GM21390 (cell line): ENCODE measurements around the gene CCDC27.
"Not testable (repeated sequence)": the region's sequence is repeated elsewhere in the genome, so short reads cannot be mapped to it uniquely, and the experiment has no call there.

Experiments
- ATAC-seq: cut with Tn5 transposase; IDR thresholded peaks from one replicate; pipeline ENCODE4 v1.9.1; 2021; ENCODE audit not compliant: unreplicated experiment

CCDC27 gene

GRCh38 chr1:3735027-3735681 lies 17.1 kb upstream of the CCDC27 start:
- ATAC-seq = no peak

GRCh38 chr1:3735688-3736087 lies 16.6 kb upstream of the CCDC27 start:
- ATAC-seq = no peak

GRCh38 chr1:3736131-3736561 lies 16.1 kb upstream of the CCDC27 start:
- no peak for ATAC-seq

- no peak for ATAC-seq
Observed at GRCh38 chr1:3736708-3737107, 15.5 kb upstream of the CCDC27 start.

- ATAC-seq = no peak
Observed at GRCh38 chr1:3738943-3739342, 13.3 kb upstream of the CCDC27 start.

GRCh38 chr1:3740042-3740441 lies 12.2 kb upstream of the CCDC27 start:
- ATAC-seq = no peak

GRCh38 chr1:3740752-3741151 lies 11.5 kb upstream of the CCDC27 start:
- ATAC-seq = no peak

DNA sequence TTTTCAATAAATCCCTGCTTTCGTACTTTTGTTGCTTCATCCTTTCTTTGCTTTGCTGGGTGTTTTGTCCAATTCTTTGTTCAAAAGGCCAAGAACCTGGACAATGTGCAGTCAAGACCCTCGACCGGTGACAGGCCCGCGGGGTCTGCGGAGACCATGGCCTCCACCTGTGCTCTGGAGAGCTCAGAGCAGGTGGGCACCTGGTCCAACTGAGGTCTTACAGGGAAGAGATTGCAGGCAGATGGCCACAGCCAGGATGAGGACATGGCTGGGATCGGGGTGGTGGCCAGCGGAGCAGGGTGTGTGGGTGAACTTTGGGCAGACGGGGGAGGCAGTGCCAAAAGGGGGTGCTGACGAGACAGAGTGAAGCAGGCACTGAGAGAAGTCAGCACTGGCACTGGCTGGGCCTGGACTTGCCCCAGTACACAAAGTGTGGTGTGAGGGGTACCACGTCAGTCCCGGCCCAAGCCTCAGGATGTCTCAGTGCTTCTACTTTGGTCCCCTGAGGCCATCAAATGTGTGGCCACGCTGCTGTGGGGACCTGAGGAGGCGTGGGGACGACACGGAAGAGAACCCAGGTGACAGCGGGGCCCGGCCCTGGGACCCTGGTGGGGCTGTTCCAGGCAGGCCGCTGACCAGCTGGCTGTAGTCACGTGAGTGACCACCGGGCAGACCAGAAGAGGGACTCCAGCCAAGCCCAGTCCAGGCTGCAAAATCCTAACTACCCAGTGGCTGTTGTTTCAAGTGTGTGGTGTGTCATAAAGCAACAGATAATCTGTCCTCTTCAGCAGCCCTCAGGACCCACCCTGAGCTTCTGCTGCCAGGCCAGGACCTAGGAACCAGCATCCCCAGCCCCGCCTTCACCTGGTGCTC lies 10.4 kb upstream of the CCDC27 start:
- no peak for ATAC-seq

DNA sequence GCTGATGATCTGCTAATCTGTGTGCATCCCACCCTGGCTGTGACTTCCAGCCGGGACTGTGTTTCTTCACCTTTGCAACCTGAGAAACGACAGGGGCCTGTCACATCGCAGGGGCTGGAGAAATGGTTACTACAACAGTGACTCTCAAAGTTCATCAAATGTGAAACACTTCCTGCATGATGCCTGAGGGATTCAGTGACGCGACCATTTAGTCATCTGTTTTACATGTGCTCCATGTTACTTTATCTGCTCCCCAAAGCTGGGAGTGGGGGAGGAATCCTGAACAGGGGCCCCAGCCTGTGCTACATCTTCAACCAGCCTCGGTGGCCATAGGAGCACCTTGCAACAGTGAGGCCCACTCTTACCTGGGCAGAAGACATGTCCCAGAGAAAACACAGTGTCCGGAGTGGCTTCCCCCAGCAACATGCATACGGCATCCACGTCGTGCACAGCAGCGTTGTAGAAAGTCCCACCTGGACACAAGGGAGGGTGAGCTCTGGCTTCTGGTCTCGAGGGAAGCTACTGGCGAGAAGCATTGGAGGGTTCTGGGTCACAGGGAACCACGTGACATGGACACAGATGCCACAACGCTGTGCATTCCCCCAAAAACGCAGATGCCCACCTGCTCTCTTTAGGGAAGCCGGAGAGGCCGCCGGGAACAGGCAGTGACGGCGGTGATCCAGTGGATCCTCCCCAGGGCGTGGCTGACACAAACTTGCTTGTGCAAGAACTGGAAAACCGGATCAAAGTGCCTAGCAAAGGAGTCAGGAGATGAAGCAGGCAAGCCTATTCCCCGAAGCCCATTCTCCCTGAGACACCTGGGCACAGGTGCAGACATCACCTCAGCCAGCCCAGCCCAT lies 9.6 kb upstream of the CCDC27 start:
- no peak for ATAC-seq

- no peak for ATAC-seq
Observed at GRCh38 chr1:3743421-3743820, 8.8 kb upstream of the CCDC27 start.

DNA sequence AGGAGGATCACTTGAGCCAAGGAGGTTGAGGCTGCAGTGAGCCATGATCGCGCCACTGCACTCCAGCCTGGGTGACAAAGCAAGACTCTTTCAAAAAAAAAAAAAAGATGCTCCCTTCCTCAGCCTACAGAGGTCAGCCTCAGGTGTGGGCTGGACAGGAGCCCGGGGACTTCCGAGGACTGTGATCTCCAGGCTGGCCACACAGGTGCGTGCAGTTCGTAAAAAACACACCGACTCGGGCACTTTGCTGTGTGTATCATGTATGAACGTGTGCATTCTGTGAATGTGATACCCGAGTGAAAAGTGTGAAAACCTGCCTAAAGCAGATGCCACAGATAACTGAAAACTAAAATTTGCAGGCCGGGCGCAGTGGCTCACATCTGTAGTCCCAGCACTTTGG lies 8.4 kb upstream of the CCDC27 start:
- ATAC-seq = no peak

DNA sequence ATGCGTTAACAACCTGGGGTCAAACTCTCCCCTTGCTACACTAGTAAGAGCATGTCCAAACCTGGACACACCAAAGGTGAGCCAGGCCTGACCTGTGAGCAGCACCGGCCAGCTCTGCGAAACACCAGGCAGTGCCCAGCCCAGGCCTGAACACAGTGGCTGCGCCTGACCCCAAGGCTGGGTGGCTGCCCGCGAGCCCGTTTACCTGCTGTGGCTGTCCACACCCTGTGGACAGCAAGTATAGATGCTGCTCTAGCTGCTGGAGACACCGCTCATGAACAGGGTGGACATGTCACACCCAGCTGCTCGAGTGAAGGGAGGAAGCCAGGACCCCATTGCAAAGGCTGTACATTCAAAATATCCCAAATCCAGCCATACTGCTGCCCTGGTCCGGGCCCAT lies 7.6 kb upstream of the CCDC27 start:
- ATAC-seq = no peak

- ATAC-seq = no peak
Observed at GRCh38 chr1:3745071-3745470, 7.2 kb upstream of the CCDC27 start.

DNA sequence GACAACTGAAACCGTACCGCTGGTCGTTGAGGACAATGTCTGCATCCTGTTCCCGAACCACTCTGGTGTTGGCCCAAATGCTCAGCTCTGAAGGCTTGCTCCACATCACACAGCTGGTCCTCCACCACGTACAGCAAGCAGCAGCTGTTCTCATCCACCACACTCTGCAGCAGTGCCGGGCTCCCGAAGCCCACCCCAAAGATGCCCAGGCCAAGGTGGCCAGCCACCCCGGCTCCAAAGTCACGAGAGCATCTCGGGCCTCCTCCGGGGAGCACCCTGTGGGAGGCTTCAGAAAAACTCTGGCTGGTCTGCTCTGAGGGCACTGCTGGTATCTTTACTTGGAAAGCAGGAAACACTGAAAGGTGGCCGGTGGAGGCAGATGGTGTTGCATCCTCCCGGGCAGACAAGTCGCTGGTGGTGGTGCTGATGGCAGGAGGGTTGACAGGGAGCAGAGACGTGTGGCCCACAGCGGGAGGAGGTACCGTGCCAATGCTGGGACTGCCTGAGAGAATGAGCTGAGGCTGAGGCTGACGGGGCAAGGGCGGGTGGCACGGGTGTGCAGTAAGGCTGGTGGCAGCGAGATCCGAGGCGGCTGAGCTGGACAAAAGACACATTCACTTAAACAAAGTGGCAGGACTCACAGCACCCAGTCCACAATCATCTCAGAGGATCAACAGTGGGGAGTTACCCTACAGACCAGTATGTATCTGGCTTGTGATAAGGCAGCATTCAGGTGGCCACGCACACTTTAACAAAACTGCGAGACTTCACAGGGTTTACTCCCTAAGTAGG lies 6.5 kb upstream of the CCDC27 start:
- ATAC-seq = no peak

GRCh38 chr1:3746389-3746829 lies 5.8 kb upstream of the CCDC27 start:
- no peak for ATAC-seq

- ATAC-seq = peak; percentile 92
Observed at GRCh38 chr1:3746830-3747521, 5.3 kb upstream of the CCDC27 start.

- no peak for ATAC-seq
Observed at GRCh38 chr1:3747522-3747848, 4.8 kb upstream of the CCDC27 start.

DNA sequence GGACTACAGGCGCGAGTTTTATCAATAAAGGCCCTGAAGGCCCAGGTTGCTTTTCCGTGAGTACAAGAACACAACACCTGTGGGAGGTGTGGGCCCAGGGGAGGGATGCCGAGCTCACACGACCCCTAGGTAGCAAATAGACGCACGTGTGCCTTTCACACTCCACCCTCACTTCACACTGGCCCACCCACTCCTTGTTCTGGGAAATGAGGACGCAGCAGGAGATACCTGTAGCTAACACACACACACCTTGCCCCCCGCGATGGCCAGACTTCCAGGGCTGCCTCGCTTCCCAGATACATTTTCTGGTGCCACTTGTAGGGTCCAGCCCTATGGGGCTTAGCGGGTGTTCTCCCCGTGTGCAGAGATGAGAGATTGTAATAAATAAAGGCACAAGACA lies 4.3 kb upstream of the CCDC27 start:
- ATAC-seq = no peak

- ATAC-seq = not testable (repeated sequence)
Observed at GRCh38 chr1:3748316-3748900, 3.8 kb upstream of the CCDC27 start.

DNA sequence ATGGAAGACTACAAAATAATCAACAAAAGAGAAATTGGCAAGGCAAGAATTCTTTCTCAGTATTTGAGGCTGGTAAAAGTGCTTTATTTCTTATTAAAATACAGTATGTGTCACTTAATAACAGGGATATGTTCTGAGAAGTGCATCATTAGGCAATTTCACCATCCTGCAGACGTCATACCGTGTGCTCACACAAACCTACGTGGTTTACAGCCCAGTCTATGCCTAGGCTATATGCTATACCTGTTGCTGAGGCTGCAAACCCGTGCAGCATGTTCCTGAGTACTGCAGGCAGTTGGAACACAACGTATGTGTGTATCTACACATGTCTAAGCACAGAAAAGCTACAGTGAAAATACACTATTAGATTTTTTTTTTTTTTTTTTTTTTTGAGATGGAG lies 2.7 kb upstream of the CCDC27 start:
- no peak for ATAC-seq
